Tracheal epithelial cell (primary cell): ENCODE data around the gene CACYBP. TPM values are rescaled to one million over a fixed set of nuclear protein-coding genes. Genes with fewer than 3 reads are reported as not detected.

Experiments used
- total RNA-seq: library from RNA; depleted of rRNA; stranded (reverse); fragments of >200 nt; gene quantifications from 2 replicates; pipeline ENCODE4 v1.2.1, GENCODE V29; 2014

Gene CACYBP, protein sequence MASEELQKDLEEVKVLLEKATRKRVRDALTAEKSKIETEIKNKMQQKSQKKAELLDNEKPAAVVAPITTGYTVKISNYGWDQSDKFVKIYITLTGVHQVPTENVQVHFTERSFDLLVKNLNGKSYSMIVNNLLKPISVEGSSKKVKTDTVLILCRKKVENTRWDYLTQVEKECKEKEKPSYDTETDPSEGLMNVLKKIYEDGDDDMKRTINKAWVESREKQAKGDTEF
- total RNA-seq: 81.2 and 291 TPM in 2 replicates

DNA sequence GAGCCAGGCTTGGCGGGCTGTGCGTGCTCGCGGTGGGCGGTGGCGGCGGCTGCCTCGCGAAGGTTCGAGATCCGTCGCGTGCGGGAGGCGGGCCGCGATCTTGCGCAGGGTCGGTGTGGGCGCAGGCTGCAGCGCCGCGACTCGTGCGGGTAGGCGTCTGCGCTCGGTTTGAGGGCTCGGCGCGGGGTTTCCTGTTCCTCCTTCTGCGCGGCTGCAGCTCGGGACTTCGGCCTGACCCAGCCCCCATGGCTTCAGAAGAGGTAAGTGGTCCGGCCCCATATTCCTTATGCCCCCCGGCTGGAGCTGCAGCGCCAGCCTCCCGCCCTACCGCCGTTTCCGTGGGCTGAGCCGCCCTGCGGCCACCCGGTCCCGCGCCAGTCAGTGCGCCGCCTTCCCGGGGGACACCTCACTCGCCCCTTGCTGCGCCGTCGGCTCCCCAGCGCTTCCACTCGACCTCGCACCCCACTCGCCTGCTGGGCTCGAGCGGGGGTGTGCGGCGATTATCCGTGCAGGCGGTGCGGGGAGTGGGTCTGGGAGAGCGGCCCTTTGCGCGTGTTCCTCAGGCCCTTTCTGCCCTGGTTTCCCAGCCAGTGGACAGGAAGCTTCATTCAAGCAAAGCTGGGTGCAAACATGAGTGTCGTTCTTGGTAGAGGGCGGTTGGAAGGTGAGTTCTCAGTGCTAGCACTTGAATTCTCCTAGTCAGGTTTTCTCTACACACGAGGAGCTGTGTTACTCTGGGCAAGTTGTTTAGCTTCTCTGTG, at the start of gene CACYBP:
Gene CACYBP (plus strand): TSS at position 12 of the 761 bp plus-strand sequence. CDS start 234 bp downstream, at position 246.

DNA sequence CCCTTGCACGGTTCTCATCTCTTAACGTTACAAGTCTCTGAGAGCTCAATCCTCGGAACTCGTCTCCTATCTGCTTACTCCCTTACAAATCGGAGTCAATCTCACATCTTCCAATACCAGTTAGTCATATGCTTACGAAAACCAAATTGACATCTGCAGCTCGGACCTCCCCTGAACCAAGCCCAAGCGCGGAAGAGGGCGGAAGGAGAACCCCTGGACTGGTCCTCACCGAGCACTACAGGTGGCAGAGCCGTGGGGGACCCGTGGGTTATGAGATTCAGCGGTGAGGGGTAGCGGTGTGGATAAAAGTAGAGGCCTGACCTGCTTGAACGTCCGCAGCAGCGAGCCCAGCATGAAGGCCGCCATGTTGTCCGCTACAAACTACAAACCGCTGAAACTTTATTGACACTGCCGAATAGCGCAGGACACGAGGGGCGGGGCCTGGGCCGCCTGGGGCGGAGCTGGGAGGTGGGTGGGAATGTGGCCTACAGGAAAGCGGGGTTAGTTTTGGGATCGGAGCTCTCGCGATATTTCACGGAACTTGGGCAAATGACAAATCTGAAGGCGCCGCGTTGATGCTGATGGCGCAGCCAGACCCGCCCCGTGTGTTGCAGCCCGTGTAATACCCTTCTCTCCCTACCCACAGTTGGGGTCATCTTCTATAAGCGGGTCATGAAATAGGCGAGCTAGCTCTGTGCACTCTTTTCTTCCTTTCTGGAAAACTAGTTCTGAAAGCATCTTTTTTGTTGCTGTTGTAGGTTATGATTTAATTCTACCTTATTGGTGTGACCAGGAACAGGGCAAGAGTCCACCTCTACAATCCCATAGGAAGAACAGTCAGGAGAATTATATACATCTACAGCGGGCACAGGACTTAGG, 23.5 kb downstream of the CACYBP start, which contains the start of gene MRPS14:
Gene MRPS14 (minus strand): TSS at position 383 of the 879 bp plus-strand sequence. CDS start 17 bp downstream, at position 366.

Other genes with a start within 250 kb of the CACYBP start
- gene MRPS14, start 23.5 kb downstream of the CACYBP start, total RNA-seq: 15.2 and 21.3 TPM in 2 replicates
- gene TNN, start 67.9 kb downstream of the CACYBP start, total RNA-seq: not detected in 2 replicates
- 4.0 and 7.2 TPM in 2 replicates for gene KIAA0040, start 192.8 kb downstream of the CACYBP start, total RNA-seq